Measurements from ENCODE around the gene CNOT8.
"Not testable (repeated sequence)": the region's sequence is repeated elsewhere in the genome, so short reads cannot be mapped to it uniquely, and the experiment has no call there.

The CNOT8 gene

DNA sequence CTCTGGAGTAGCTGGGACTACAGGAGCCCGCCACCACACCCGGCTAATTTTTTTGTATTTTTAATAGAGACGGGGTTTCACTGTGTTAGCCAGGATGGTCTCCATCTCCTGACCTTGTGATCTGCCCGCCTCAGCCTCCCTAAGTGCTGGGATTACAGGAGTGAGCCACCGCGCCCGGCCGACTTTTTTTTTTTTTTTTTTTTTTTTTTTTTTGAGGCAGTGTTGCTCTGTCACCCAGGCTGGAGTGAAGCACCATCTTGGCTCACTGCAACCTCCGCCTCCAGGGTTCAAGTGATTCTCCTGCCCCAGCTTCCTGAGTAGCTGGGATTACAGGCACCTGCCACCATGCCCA is 22.8 kb upstream of the CNOT8 start:
- DNase-seq (ENCODE audit: low read depth in 2 of 2) = not testable (repeated sequence)

DNA sequence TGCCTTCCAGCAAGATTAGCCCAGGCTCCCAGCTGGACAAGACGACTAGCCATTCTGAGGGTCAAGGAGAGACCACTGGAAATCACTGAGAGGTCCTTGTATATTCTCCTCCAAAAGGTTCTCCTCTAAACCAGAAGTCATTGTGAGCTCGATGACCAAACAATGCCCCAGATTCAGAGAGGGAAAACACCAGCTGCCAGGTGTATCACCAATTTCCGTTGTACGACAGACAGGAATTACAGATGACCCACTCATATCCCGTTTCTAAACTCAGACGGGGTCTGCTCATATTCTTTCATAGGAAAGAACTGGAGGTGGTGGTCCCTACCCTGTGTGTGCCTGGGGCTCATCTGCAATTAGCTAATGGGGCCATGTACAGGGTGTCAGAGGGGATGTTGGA is 22.2 kb upstream of the CNOT8 start:
- no peak for DNase-seq (ENCODE audit: low read depth in 2 of 2)

DNA sequence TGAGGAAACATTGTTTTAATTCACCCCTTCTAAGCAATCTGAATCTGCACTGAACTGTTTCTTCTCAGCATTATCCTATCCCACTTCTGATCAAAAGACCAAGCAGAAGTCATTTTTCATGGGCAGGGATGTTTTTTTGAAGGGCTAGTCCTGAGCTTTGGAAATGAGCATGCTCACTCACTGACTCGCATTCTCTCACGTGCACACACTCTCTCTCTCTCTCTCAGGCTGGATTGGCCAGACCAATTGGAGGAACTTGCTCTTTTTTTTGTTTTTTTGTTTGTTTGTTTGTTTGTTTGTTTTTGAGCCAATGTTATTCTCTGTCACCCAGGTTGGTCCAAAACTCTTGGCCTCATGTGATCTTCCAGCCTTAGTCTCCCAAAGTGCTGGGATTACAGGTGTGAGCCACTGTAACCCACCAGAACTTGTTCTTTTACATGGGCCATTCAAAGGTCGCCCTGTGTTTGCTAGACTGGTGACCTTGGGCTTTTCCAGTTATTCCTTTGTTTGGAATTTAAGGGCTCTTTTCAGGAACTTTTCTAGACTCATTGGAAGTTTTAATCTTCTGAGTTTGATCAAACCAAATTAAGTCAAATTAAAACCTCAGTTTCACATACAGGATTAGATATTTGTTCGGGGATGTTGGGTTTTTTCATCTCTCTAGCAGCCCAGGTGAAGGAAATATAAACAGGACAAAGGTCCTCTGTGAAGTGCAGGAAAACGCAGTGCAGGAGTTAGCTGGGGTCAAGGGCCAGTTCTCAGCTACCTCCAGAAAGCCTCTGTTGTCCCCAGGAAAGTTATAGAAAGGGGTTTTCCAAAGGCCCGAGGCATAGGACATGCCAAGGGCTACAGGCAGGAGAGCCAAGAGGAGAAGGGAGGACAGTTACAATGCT is 21.2 kb upstream of the CNOT8 start:
- DNase-seq (ENCODE audit: low read depth in 2 of 2) = no peak

DNA sequence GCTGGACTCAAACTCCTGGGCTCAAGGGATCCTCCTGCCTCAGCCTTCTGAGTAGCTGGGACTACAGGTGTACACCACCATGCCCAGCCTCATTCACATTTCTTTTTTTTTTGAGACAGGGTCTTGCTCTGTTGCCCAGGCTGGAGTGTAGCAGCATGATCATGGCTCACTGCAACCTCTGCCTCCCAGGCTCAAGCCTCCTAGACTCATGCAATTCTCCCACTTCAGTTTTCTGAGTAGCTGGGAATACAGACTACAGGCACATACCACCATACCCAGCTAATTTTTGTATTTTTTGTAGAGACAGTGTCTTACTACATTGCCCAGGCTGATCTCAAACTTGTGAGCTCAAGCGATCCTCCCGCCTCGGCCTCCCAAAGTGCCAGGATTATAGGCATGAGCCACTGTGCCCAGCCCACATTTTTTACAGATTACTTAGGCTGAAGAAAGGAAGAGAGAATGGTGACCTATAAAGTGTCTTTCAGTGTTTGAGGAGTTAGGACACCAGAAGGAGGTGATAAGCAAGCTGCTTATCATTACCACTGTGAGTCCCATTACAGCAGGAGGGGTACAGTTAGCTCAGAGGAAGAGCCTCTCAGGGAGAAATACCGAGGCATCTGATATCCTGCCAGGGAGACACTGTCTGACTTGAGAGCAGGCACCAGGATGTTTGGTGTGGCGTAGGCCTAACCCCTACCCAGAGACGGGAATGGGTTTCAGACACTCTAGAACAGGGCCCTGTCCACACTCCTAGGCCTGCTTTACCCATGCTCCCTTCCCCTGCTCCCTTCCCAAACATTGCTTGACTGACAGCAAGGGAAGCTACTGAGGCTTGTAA is 17.8 kb upstream of the CNOT8 start:
- DNase-seq (ENCODE audit: low read depth in 2 of 2) = no peak

DNA sequence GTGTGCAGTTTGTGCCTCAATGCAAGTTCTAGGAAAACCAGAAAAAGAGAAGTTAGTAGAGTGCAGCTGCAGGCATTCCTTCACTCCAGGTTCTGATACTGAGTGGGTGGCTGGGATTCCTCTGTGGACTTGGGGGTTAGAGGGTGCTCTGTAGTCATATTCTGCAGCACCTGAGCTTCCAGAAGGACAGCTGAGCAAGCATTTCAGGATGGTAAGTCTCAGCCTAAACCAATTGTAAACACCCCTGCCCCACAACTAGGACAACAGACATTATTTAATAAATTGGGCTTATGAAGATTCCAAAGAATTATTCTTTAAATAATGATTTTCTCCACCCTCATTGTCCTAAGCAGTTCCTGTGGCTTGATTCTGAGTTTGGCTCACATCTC is 17.2 kb upstream of the CNOT8 start:
- no peak for DNase-seq (ENCODE audit: low read depth in 2 of 2)

DNA sequence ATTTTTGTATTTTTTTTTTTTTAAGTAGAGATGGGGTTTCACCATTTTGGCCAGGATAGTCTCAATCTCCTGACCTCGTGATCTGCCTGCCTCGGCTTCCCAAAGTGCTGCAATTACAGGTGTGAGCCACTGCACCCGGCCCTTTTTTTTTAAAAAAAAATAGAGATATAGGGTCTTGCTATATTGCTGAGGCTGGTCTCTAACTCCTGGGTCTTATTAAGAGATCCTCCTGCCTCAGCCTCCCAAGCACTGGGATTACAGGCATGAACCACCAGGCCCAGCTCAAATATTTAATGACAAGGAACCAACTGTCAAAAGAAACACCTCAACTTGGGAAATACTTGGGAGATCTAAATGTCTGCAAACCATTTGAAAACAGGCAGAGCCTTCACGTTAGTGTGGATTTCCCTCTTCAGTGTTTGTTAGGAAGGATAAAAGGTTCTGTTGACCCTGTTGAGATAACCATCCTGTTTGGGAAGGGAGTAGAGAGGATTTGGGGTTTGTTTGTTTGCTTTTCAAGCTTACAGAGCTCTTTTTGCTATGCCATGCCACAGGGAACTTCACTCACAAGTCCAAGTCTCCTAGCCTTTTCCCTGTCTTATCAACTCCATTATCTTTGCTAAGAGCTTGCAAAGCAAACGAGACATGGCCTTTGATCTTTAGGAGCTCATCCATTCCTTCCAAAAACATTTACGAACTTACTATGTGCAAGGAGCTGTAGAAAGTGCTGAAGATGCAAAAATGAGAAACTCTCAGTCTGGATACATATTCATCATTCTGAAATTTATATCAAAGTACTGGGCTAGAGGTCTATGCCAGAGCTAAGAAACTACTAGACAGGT is 15.5 kb upstream of the CNOT8 start:
- no peak for DNase-seq (ENCODE audit: low read depth in 2 of 2)

DNA sequence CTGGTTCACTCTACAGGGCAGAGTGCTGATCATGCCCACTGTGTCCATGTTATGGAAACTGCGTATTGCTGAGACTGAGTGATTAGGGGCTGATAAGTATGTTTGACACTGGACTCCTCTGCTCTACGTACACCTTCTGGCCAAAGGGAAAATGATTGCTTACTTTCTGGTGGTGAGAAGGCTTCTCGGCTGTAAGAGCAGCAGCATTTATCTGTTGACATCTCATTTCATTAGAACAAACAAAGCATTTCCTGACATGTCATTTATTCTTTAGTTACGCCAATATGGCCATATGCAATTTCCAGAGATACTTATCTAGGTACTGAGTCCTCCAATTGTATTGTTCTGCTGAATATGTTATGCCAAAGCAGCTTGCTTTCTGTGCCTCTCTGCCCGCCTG is 13.6 kb upstream of the CNOT8 start:
- DNase-seq (ENCODE audit: low read depth in 2 of 2) = no peak

DNA sequence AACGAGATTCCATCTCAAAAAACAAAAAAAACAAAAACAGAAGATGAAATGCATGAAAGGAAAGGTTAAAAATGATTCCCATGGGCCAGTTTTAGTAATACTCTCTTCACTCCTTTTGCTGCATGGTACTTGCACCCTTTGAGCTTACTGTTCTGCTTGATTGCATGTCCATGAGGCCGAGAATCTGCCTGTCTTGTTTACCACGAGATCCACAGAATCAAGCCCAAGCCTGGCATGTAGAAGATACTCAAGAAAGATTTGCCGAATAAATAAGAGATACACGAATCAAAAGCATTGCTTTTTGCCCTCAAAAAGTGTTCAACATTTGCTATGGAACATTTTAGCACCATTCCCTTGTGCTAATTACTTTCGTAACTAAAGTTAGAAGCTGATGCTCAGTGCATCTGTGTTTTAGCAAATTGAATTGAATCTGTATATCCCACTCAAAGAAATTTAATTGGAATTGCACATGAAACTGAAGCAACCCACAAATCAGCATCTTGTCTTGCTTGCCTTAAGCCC is 9.1 kb upstream of the CNOT8 start:
- no peak for DNase-seq (ENCODE audit: low read depth in 2 of 2)

DNA sequence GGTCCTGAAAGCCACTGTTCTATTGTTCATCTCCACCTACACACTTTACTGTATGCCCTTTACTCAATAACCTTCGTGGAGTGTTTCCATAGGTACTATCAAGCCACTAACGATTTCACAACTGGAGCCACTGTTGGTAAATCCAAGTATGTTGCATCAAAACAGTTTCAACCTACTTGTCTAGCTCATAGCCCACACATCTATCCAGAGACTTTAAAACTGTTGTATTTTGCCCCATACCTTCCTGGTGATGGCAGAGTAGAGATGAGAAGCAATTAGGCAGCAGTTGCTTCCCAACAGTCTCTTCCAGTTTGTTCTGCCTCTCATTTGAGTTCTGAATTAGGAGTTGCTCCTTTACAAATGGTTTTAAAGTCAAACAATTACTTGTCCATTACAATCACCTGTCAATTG is 8.6 kb upstream of the CNOT8 start:
- DNase-seq (ENCODE audit: low read depth in 2 of 2) = no peak

DNA sequence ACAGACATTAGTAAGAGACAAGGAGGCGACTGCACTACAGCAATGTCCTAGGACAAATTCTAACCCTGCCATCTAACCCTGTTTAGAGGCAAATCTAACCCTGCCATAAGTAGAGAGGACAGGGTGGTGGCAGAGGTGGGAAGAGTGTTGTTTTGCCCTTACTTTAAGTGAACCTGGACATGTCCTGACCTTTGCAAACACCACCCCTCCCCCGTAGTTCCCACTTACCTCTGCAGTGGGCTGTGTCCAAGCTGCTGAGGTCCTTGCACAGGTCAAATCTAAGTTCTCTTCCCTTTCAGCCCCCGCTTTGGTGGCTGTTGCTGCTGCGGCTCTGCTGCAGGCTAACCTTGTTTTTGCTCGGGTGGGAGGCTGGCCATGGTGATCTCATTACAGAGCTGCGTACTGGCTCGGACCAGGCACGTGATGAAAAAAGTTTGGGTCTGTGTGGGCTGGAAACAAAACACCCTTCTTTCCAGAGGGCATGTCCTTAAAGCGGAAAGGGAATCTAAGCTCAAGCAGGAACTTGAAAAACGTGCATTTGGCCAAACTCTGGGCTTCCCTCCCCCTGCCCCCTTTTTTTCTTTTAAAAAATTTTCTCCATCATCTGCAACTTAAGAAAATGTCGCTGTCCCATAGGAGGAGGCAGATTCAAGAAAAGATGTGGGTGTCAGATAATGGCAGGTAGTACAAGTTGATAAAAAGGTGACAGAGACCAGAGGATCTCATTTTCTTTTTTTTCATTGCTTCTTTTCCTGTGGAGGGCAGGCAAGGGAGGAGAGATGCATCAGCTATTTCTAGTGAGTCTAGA is 8.0 kb upstream of the CNOT8 start, which contains the start of gene FAXDC2:
Gene FAXDC2, minus strand, starts transcription at position 349 of the 808 bp plus-strand sequence. CDS start 12,425 bp downstream, outside the sequence.
- no peak for DNase-seq (ENCODE audit: low read depth in 2 of 2)

DNA sequence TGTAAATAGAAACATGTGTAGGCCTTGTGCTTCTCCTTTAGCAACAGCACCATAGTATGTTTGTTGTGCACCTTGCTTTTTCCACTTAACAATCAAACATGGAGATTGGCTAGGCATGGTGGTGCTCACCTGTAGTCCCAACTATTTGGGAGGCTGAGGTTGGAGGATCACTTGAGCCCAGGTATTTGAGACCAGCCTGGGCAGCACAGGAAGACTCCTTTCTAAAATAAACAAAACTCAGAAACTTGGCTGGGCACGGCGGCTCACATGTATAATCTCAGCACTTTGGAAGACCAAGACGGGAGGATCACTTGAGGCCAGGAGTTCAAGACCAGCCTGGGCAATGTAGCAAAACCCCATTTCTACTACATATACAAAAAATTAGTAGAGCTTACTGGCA is 7.1 kb upstream of the CNOT8 start:
- DNase-seq (ENCODE audit: low read depth in 2 of 2) = no peak

DNA sequence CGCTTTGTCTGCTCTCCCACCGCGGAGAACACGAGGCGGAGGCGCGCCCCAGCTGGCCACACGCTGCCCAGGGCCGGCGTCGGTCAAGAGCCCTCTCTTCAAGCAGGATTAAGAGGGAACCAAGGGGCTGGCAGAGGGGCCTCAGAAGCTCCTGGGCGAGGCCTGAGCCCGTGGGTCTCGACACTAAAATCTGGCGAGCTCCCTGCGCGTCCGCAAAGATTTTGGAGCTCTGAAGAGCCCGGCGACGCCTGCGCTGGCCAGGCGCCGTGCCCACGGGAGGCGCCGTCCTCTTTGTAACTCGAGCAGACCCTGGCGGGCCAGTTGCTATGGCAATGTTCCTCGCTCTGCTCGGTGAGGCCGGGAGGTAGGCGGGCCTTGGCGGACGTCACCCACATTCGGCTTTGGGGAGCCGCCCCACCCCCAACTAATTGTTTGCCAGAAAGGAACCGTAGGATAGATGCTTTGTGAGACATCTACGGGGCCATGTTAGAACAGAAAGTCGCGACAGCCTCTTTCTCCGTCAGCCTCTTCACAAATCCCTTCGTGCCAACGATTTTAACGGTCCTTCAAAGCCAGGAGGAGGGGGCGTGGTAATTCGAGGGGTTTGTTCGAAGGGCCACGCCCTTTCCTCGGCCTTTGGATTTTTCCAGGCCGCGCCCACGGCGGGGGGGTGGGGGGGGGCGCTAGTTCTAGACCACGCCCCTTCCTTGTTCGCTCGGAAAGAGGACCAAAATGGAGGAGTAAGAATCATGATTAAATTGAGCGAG is 714 bp upstream of the CNOT8 start:
- peak; percentile 73 to 78 for DNase-seq (ENCODE audit: low read depth in 2 of 2)

DNA sequence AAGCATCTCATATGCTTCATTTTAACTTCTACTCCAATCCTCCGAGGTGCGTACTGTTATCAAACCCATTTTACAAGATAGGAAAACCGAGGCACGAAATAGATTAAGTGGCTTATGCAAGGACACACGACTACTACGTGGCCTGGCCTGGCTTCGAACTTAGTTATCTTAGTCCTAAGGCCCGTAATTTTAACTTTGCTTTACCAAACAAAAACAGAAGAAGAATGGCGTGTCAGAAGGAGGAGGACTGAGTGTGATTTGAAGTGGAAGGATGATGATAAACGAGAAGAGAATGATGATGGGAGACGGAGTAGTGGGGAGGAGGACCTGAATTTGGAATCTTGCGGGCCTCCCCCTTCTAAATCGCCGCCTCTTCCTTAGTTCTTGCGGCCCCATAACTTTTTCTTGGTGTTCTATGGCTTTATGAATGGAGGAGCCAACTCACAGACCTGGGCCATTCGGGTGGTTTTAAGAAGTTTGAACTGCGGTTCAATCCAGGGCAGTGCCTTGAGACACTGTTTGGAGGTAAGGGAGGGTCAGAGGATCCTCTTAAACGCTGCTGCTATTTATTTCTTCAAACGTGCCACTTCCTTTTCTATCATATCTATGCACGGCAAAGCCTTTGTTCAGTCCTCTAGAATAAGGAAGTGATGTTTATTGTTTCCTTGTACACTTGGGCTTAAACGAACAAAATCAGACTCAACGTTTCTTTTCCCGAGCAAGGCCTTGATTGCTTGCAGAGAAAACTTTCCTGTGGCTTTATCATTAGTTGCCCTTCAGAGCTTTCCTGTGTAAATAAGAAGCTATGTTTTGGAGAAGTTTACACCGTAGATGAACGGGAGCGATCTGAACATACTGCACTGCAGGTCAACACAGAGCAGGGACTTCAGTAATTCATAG is 795 bp downstream of the CNOT8 start:
- DNase-seq (ENCODE audit: low read depth in 2 of 2) = no peak

DNA sequence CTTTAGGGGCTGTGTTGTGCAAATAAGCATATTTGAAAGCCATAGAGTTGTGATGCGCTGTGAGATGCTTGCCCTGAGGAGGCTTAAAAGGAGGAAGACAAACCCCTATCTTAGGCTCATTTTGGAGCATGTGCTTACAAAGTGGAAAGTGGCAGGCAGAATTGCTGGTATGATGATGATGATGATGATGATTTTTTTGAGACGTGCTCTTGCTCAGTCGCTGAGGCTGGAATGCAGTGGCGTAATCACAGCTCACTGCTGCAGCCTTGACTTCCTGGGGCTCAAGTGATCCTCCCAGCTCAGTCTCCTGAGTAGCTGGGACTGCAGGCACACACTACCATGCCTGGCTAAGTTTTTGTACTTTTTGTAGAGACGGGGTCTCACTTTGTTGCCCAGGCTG is 1.7 kb downstream of the CNOT8 start:
- no peak for DNase-seq (ENCODE audit: low read depth in 2 of 2)

DNA sequence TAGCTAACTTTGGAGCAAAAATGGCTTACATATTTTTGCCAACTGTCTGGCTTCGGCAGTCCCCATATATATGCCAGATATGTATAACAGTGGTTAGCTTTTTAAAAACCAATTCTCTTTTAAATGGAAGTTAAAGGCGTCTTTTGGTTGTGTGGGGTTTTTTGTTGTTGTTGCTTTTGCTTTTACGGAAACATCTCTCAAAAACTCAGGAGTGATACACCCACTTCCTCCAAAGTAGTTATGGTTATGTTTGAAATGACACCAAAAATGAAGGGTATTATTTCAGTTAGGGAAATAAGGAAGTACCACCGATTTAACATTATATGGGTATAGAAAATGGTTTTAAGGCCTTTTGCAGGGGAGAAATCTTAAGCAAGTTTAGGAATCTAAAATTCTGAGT is 2.3 kb downstream of the CNOT8 start:
- DNase-seq (ENCODE audit: low read depth in 2 of 2) = no peak

DNA sequence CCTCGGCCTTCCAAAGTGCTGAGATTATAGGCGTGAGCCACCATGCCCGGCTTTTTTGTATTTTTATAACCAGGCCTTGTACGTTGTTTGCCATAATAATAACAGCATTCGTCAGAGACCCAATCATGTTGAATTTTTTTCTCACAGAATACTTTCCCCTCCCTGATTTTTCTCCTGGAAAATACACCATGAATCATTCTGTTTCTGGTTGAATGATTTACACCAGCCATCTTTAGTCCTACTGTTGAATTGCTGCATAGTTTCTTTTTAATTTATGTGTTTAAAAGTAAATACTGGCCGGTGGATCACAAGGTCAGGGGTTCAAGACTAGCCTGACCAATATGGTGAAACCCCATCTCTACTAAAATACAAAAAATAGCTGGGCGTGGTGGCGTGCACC is 3.5 kb downstream of the CNOT8 start:
- DNase-seq (ENCODE audit: low read depth in 2 of 2) = no peak

DNA sequence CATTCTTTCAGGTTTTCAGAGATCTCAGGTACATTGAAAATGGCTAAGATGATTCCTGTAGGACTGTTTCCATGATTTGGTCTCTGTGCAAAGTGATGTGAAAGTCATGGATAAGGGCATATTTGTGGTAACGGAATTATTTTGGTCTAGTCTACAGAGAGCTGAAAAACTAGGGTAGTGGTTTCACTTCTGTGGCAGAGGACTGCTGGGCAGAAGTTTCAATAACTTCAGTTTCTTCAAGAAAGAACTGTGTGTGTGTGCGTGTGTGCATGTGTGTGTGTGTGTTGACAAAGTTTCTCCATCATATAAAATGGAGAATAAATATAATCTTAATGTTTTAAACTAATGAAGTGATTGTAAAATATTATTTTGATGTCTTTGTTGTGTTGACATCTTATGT is 4.3 kb downstream of the CNOT8 start:
- DNase-seq (ENCODE audit: low read depth in 2 of 2) = no peak

DNA sequence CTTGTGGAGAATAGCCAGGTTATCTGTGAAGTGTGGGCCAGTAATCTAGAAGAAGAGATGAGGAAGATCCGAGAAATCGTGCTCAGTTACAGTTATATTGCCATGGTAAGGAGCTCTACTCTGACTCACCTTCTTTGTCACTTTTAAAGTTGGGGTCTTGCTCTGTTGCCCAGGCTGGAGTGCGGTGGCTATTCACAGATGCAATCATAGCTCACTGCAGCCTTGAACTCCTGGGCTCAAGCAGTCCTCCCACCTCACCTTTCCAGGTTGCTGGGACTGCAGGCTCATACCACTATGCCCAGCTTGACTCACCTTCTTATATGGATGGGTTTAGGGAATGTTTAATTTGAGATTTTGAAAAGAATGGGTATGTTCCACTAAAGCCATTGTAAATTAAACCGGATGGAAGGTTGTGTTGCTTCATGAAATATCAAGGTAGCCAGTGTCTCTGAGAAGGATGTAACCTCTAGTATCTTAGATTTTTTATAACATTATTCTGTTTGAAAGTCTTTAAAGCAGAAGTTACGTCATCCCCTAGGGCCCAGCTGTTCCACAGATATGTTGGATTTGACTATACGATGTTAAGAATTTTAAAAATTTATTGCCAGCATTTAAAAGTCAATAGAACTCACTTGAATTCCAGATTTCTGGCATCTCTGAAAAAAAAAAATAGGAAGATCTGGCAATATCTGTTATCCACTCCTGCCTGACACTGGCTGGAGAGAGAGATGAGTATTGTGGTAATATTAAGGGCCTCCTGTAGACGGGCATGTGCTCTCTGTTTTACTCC is 5.1 kb downstream of the CNOT8 start:
- DNase-seq (ENCODE audit: low read depth in 2 of 2) = no peak

Data from stimulated activated CD4-positive, alpha-beta T cell treated with anti-CD3 and anti-CD28 coated beads, Interleukin-15, amount 100 ng/mL, for 48 hours (primary cell).